Stimulated activated CD4-positive, alpha-beta T cell treated with anti-CD3 and anti-CD28 coated beads, Interleukin-15, amount 100 ng/mL, for 24 hours (primary cell): ENCODE measurements around the gene PARP1.
"Not testable (repeated sequence)": the region's sequence is repeated elsewhere in the genome, so short reads cannot be mapped to it uniquely, and the experiment has no call there.

Experiments
- DNase-seq: peaks from one replicate; pipeline ENCODE4 v3.0.0-alpha.2; 2020

The PARP1 gene

GRCh38 chr1:226344441-226345259, 63.2 kb downstream of the PARP1 start:
- DNase-seq, result no peak

- no peak for DNase-seq
Observed at GRCh38 chr1:226342656-226343055, 65.2 kb downstream of the PARP1 start.

DNA sequence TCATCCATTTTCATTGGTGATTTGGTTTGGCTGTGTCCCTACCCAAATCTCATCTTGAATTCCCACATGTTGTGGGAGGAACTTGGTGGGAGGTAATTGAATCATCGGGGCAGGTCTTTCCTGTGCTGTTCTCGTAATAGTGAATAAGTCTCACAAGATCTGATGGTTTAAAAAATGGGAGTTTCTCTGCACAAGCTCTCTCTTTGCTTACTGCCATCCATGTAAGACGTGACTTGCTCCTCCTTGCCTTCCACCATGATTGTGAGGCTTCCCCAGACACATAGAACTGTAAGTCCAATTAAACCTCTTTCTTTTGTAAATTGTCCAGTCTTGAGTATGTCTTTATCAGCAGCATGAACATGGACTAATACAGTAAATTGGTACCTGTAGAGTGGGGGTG, 67.8 kb downstream of the PARP1 start:
- not testable (repeated sequence) for DNase-seq

DNA sequence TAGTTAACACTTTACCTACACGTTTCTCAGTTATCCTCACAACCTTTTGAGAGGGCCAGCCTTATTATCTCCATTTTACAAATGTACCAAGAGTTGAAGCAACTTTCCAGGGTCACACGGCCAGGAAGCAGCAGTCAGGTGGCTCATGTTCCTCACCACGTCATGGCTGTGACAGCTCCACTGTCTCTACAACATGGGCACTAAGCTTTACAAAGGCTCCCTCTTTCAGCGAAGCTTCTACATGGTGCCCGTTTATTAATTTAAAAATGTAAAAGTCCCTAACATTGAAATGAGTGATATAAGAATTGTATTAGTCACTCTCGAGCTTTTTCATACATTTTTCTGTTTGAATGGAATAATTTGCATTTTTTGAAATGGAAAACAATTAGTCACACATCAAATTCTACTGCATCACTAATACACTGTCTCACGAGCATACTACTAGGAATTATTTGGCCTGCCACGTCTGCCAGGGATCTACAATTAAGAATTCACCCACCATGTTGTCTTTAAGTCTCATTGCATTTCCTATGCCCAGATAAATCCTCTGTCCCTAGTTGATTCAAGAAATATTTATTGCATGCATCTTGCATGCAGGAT, 70.5 kb downstream of the PARP1 start:
- DNase-seq, result peak; percentile 28

- DNase-seq, result no peak
Observed at GRCh38 chr1:226335661-226336060, 72.2 kb downstream of the PARP1 start.

DNA sequence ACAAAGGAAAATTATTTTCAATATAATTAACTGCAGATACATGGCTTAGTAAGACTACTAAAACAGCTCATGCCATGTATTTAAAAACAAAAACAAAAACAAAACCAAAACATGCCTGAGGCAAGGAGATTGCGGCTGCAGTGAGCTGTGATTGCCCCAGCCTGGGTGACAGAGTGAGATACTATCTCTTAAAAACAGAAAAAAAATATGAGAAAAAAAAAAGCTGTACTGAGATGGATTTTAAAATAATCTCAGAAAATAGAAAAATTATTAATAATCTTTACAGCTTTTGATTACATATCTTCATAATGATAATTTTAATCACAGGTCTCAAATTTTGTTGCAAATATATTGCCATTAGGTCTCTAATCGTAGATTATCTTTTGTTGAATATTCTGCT, 74.9 kb downstream of the PARP1 start:
- DNase-seq, result no peak

GRCh38 chr1:226329237-226329636, 78.7 kb downstream of the PARP1 start:
- DNase-seq, result no peak

DNA sequence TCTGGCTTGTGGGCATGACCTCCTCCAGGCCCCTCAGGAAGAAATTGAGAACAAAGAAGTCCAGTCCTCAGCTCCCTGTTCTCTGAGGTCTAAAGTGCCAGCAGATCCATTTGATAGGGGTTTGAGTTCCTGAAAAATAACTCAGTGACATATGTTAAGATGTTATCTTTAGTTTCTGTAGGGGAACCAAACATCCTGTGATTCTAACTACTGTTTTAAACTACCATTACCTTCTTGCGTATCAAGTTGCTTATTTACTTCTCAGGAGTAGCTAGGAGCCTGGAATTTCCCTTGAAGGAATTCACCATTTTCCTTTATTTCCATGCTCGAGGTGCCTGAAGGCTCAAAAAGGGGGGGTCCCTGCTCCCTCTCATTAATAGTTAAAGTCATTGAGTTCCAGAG, 80.1 kb downstream of the PARP1 start:
- no peak for DNase-seq

- no peak for DNase-seq
Observed at GRCh38 chr1:226325178-226325577, 82.7 kb downstream of the PARP1 start.

DNA sequence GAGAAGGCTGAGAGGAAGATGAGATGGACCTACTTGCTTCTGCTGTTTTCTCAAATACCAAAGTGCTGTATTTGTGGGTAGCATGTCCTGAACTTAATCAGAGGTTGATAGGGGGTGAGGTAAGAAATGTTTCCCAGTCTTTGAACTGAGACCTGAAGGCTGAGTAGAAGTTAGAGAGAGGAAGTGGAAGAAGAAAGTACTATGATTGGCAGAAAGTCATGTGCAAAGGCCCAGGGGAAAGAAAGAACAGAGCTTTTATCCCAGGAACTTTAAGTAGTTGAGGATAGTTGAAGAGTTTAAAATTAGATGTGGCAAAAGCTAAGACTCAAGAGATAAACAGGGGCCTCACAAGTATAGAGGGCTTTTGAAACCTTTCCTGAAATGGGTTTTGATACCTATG, 83.4 kb downstream of the PARP1 start:
- DNase-seq, result no peak

DNA sequence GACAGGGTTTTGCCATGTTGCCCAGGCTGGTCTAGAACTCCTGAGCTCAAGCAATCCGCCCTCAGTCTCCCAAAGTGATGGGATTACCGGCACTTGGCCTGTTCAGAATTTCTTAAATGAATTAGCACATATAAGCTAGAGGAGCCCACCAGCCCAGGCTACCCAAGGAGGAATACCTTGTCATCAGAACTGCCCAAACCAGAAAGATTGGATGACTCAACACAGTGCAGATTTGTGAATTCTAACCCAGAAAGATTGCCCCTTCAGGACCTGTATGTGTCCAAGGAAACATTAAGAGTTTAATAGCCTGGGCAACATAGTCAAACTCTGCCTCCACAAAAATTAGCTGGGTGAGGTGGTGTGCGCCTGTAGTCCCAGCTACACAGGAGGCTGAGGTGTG, 84.9 kb downstream of the PARP1 start:
- no peak for DNase-seq

DNA sequence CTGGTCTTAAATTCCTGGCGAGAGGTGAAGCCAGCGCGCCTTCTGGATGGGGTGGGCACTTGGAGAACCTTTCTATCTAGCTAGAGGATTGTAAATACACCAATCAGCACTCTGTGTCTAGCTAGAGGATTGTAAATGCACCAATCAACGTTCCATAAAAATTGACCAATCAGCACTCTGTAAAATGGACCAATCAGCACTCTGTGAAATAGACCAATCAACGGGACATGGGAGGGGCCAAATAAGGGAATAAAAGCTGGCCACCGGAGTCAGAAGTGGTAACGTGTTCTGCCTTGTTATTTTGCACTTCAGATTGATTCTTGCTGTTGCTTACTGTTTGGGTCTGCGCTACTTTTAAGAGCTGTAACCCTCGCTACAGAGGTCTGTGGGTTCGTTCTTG, 87.0 kb downstream of the PARP1 start:
- DNase-seq, result no peak

- DNase-seq, result no peak
Observed at GRCh38 chr1:226318471-226318870, 89.4 kb downstream of the PARP1 start.

- DNase-seq, result no peak
Observed at GRCh38 chr1:226314055-226314454, 93.8 kb downstream of the PARP1 start.

GRCh38 chr1:226312065-226312464, 95.8 kb downstream of the PARP1 start:
- DNase-seq, result no peak

GRCh38 chr1:226311376-226311775, 96.5 kb downstream of the PARP1 start:
- no peak for DNase-seq
